Epithelial cell of umbilical artery (primary cell): ENCODE results near the gene GNG5. TPM values are rescaled to one million over a fixed set of nuclear protein-coding genes. Genes with fewer than 3 reads are reported as not detected.

Experiments used
- total RNA-seq: library from RNA; depleted of rRNA; stranded (reverse); fragments of >200 nt; gene quantifications from 2 replicates; pipeline ENCODE4 v1.2.3, GENCODE V29; 2014

Gene GNG5
- 12.9 and 18.5 TPM in 2 replicates for total RNA-seq

GRCh38 chr1:84506002-84506728 lies at the start of gene GNG5, which contains the start of gene SPATA1:
Gene GNG5 (minus strand): TSS chr1:84506581. CDS start chr1:84506091, 490 bp downstream.
Gene SPATA1 (plus strand): TSS chr1:84506386. CDS start chr1:84516360, 9,974 bp downstream.

GRCh38 chr1:84478876-84479868 lies 27.2 kb downstream of the GNG5 start, which contains the start of gene RPF1:
Gene RPF1 (plus strand): TSS chr1:84479266. CDS start chr1:84479282, 16 bp downstream.

Other genes starting within 250 kb of the GNG5 start
- gene SAMD13, start 204.9 kb downstream of the GNG5 start, total RNA-seq, result 3.6 and 5.2 TPM in 2 replicates
- gene DNASE2B, start 108.1 kb downstream of the GNG5 start, total RNA-seq, result not detected in 2 replicates
- gene RPF1, start 27.3 kb downstream of the GNG5 start, total RNA-seq, result 39.0 and 48.3 TPM in 2 replicates
- 1.6 TPM in 1 of 2 replicates, not detected in the other for gene SPATA1, start 195 bp downstream of the GNG5 start, total RNA-seq
- 4.7 and 6.5 TPM in 2 replicates for gene CTBS, start 67.9 kb upstream of the GNG5 start, total RNA-seq
- 3.9 and 12.8 TPM in 2 replicates for gene SSX2IP, start 183.9 kb upstream of the GNG5 start, total RNA-seq